Ovary (tissue), 9 donors: Measurements from ENCODE around the gene HEPACAM. TPM values are rescaled to one million over a fixed set of nuclear protein-coding genes. Genes with fewer than 3 reads are reported as not detected.

ENCODE experiments used
- DNase-seq, 5 donors: peaks; one replicate each; pipeline ENCODE4 v3.0.0-alpha.2; 2019 to 2020
- H3K27ac ChIP-seq, 2 donors: fragments of 200-600 bp; one replicate each; pipeline versions ENCODE4 v1.5.1 to v1.8.0; 2019 to 2022
- H3K27me3 ChIP-seq: fragments of 200-600 bp; one replicate; pipeline ENCODE4 v1.8.0; 2022
- H3K36me3 ChIP-seq: fragments of 200-600 bp; sonication (generic); one replicate; pipeline ENCODE4 v1.5.1; 2019
- H3K4me1 ChIP-seq: one replicate; pipeline ENCODE4 v1.8.1; 2013; ENCODE audit warnings: mild to moderate bottlenecking, moderate library complexity; ENCODE audit not compliant: insufficient read depth
- H3K4me3 ChIP-seq: fragments of 200-600 bp; sonication (generic); one replicate; pipeline ENCODE4 v1.5.1; 2017
- H3K9me3 ChIP-seq, 2 donors: fragments of 200-600 bp in 1 of 2; sonication (generic) in 1 of 2; one replicate each; pipeline versions ENCODE4 v1.5.1 to v1.8.1; 2013 to 2019; ENCODE audit warnings: mild to moderate bottlenecking in 1 of 2, moderate library complexity in 1 of 2
- CTCF ChIP-seq, 3 donors: fragments of 450-650 bp in 2 of 3; fragments of 200-600 bp in 1 of 3; IDR thresholded peaks; one replicate each; pipeline versions ENCODE4 v1.5.1 to v1.8.0; 2016 to 2022; ENCODE audit warnings: antibody characterized with exemption in 3 of 3, mild to moderate bottlenecking in 1 of 3
- EP300 ChIP-seq: sonication (generic); formaldehyde crosslinking; IDR thresholded peaks from one replicate; pipeline ENCODE4 v1.6.1; 2017; ENCODE audit warnings: antibody characterized with exemption
- POLR2A ChIP-seq: fragments of 450-650 bp; IDR thresholded peaks from one replicate; pipeline ENCODE4 v1.6.1; 2017; ENCODE audit warnings: antibody characterized with exemption, mild to moderate bottlenecking, moderate library complexity
- whole genome bisulfite sequencing, 3 donors: extraction: QIAGEN DNeasy Blood & Tissue Kit in 1 of 3; methylation state at CpG; one replicate each; pipeline versions ENCODE4 v1.1.5 to v1.1.7; 2013 to 2017; 5-methylcytosine and 5-hydroxymethylcytosine counted together
- intact Hi-C, 4 donors: fragments of 100-400 bp; cut with DNase I; formaldehyde crosslinking; loops; one replicate each; pipeline versions ENCODE4 v1.11.0 to v1.15.1; 2022 to 2023
- polyA plus RNA-seq, 2 donors: library from polyadenylated mRNA; stranded (reverse); fragments of 200-250 nt in 1 of 2; fragments of 350-450 nt in 1 of 2; fragmentation: Illumina TruSeq in 1 of 2; extraction: RNeasy Lipid Tissue Mini Kit (QIAGEN cat#74804) in 1 of 2; gene quantifications; one replicate each; pipeline ENCODE4 v1.2.3, GENCODE V29; 2013 to 2014
- total RNA-seq, 7 donors: library from RNA; depleted of rRNA in 2 of 7; stranded (reverse); fragments of >200 nt in 2 of 7; fragmentation: NEBNext Ultra II Directional in 3 of 7; extraction: Animal tissue kit (Norgen Biotek cat#: 25700) in 3 of 7; gene quantifications; one replicate each; pipeline versions ENCODE4 v1.1.0 to v1.2.4, GENCODE V29; 2016 to 2023
- donor health status: DM: no; HTN: no; CAD: no; lungs with moderate emphysema.
- donor health status: DM: no; HTN: no; CAD: no.
- donor health status: Bipolar disorder and iron deficiency.
- donor health status: DM: yes; HTN: yes; CAD: no.
- donor health status: DM: no; HTN: no; CAD: no.
- donor health status: DM: yes; HTN: yes; CAD: no.

HEPACAM gene
- total and polyA plus RNA-seq, 9 donors, result 0.10 to 0.13 (median 0.10) TPM; not detected in 6

GRCh38 chr11:124942466-124943253 lies 6.8 kb upstream of the HEPACAM start:
- Histone ChIP-seq H3K9me3 (no peaks in the 10 kb centered on the region), H3K27me3 (no peaks in the 10 kb centered on the region), H3K4me1 (no peaks in the 10 kb centered on the region), H3K27ac (no peak overlapping the region), H3K36me3 (no peaks in the 10 kb centered on the region), H3K4me3 (no peak overlapping the region)
- no peak for DNase-seq
- intact Hi-C loops, result loop anchor here in 1 of 4 donors (10.0 kb wide), 1 partner anchor 68 kb away; no protein-coding TSS in a partner anchor
- 64 to 69% (median 67%) methylated on average over 6 of the region's 6 CpGs for WGBS, 3 donors
- TF ChIP-seq EP300, result no peak
- no peak for TF ChIP-seq CTCF (IDR thresholded peaks at IDR 0.05)
- TF ChIP-seq POLR2A, result no peak

GRCh38 chr11:124941703-124942102 lies 5.9 kb upstream of the HEPACAM start:
- DNase-seq, result no peak
- TF ChIP-seq CTCF (IDR thresholded peaks at IDR 0.05), result no peak
- intact Hi-C loops, result loop anchor here in 1 of 4 donors (10.0 kb wide), 1 partner anchor 67 kb away; no protein-coding TSS in a partner anchor
- Histone ChIP-seq H3K9me3 (no peaks in the 10 kb centered on the region), H3K27ac (no peak overlapping the region), H3K36me3 (no peaks in the 10 kb centered on the region), H3K27me3 (no peaks in the 10 kb centered on the region), H3K4me1 (no peaks in the 10 kb centered on the region), H3K4me3 (no peak overlapping the region)
- 83 to 95% (median 90%) methylated on average over 1 of the region's 1 CpG for WGBS, 3 donors

- 70 to 77% (median 72%) methylated on average over 6 of the region's 6 CpGs for WGBS, 3 donors
- no peak overlapping the region for H3K4me3 ChIP-seq
- H3K27ac ChIP-seq, result no peak overlapping the region
- no peak for DNase-seq
- intact Hi-C loops, result no loop called here
- no peaks in the 10 kb centered on the region for H3K27me3 ChIP-seq
- H3K36me3 ChIP-seq, result no peaks in the 10 kb centered on the region
- no peaks in the 10 kb centered on the region for H3K4me1 ChIP-seq
- TF ChIP-seq POLR2A (no peak), CTCF (IDR thresholded peaks at IDR 0.05) (no peak), EP300 (no peak)
- H3K9me3 ChIP-seq, result no peaks in the 10 kb centered on the region
These were observed 3.1 kb upstream of the HEPACAM start for GRCh38 chr11:124938970-124939369.

GRCh38 chr11:124938206-124938765 lies 2.4 kb upstream of the HEPACAM start:
- H3K9me3 ChIP-seq, result no peaks in the 10 kb centered on the region
- 74 to 78% (median 77%) methylated on average over 6 of the region's 6 CpGs for WGBS, 3 donors
- H3K4me3 ChIP-seq, result no peak overlapping the region
- no peaks in the 10 kb centered on the region for H3K4me1 ChIP-seq
- H3K27ac ChIP-seq, result no peak overlapping the region
- TF ChIP-seq POLR2A (no peak), CTCF (IDR thresholded peaks at IDR 0.05) (no peak), EP300 (no peak)
- no peaks in the 10 kb centered on the region for H3K27me3 ChIP-seq
- H3K36me3 ChIP-seq, result no peaks in the 10 kb centered on the region
- intact Hi-C loops, result no loop called here
- no peak for DNase-seq
